ENCODE measurements around the gene FAM9B. TPM values are rescaled to one million over a fixed set of nuclear protein-coding genes. Genes with fewer than 3 reads are reported as not detected.

The FAM9B gene
- total RNA-seq, 1 experiment from 2014 or later, result 0.07 TPM

DNA sequence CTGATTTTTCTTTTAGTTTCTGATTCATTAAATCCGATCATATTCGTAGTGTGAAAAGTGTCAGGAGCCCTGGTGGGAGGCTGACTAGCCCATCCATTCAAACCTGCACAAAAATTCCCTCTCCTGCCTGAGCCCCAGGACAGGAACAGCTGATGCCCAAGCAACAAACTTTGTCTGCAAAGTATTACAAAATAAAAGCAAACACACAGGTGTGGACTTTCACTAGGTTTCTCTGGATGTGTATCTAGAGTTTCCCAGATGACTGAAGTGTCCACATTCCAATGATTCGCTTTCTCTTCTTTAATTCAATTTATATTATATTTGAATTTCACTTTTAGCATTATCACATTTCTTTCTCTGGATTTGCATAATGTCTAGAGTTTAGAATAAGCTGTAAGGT lies 18.2 kb upstream of the FAM9B start:
- Histone ChIP-seq H3K27me3 (ENCODE audit: low read length) (no peaks in the 10 kb centered on the region), H3K36me3 (ENCODE audit: low read depth, low read length) (no peaks in the 10 kb centered on the region), H3K9me3 (ENCODE audit: low read length) (no peaks in the 10 kb centered on the region), H2AFZ (ENCODE audit: low read length) (no peak overlapping the region), H3F3A (ENCODE audit: low read length, unreplicated experiment) (no peaks in the 10 kb centered on the region), H3K9me2 (replicated peaks; ENCODE audit: low read length) (no peaks in the 10 kb centered on the region), H3K9ac (ENCODE audit: low read length) (no peak overlapping the region), H3K79me2 (ENCODE audit: low read length) (no peaks in the 10 kb centered on the region), H4K20me1 (ENCODE audit: low read length) (no peaks in the 10 kb centered on the region), H3K4me1 (ENCODE audit: insufficient read depth, low read length) (no peaks in the 10 kb centered on the region), H3K4me2 (ENCODE audit: low read length) (no peak overlapping the region), H3K4me3 (ENCODE audit: low read length) (no peak overlapping the region), H3K27ac (ENCODE audit: low read length) (no peak overlapping the region)
- ChIA-PET CTCF (no interaction called here), POLR2A (ENCODE audit: unreplicated experiment) (interaction anchor here (0.6 kb wide), 1 partner anchor 208 kb away, joined by 3 read pairs; no protein-coding TSS in a partner anchor)
- DNase-seq, result no peak
- no TSS peak for BruUV-seq (replicated peaks)
- intact Hi-C loops (cut with micrococcal nuclease), result no loop called here
- TF ChIP-seq, protein P1, sequence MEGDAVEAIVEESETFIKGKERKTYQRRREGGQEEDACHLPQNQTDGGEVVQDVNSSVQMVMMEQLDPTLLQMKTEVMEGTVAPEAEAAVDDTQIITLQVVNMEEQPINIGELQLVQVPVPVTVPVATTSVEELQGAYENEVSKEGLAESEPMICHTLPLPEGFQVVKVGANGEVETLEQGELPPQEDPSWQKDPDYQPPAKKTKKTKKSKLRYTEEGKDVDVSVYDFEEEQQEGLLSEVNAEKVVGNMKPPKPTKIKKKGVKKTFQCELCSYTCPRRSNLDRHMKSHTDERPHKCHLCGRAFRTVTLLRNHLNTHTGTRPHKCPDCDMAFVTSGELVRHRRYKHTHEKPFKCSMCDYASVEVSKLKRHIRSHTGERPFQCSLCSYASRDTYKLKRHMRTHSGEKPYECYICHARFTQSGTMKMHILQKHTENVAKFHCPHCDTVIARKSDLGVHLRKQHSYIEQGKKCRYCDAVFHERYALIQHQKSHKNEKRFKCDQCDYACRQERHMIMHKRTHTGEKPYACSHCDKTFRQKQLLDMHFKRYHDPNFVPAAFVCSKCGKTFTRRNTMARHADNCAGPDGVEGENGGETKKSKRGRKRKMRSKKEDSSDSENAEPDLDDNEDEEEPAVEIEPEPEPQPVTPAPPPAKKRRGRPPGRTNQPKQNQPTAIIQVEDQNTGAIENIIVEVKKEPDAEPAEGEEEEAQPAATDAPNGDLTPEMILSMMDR (conservative IDR thresholded peaks at IDR 0.05; ENCODE audit: low read depth, low read length), result no peak
- TF ChIP-seq EZH2 (IDR thresholded peaks at IDR 0.05; ENCODE audit: low read length, unreplicated experiment) (no peak), EZH2phosphoT487 (IDR thresholded peaks at IDR 0.05; ENCODE audit: borderline replicate concordance, low read length) (no peak)
- ATAC-seq, result no peak

DNA sequence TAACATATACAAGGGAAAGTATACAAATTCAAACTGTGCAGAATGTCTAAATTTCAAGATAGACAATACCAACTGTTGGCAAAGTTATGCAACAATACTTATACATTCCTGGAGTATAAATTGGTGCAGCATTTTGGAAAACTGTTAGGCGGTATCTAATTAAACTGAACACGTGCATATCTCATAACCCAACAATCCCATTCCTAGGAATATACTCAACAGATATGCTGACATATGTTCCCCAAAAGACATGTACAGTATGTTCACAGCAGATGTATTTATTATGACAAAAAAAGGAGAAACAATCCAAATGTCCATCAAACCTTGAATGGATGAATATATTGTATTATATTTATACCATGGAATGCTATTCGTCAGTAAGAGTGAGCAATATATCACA lies 16.4 kb upstream of the FAM9B start:
- H3K9me2 ChIP-seq (replicated peaks; ENCODE audit: low read length), result no peaks in the 10 kb centered on the region
- H3K9ac ChIP-seq (ENCODE audit: low read length), result no peak overlapping the region
- no peak overlapping the region for H3K27ac ChIP-seq (ENCODE audit: low read length)
- no peaks in the 10 kb centered on the region for H3K79me2 ChIP-seq (ENCODE audit: low read length)
- TF ChIP-seq, protein P1 (conservative IDR thresholded peaks at IDR 0.05; ENCODE audit: low read depth, low read length), result no peak
- TF ChIP-seq EZH2phosphoT487 (IDR thresholded peaks at IDR 0.05; ENCODE audit: borderline replicate concordance, low read length) (no peak), EZH2 (IDR thresholded peaks at IDR 0.05; ENCODE audit: low read length, unreplicated experiment) (no peak)
- H3K9me3 ChIP-seq (ENCODE audit: low read length), result no peaks in the 10 kb centered on the region
- H3K4me1 ChIP-seq (ENCODE audit: insufficient read depth, low read length), result no peaks in the 10 kb centered on the region
- no peaks in the 10 kb centered on the region for H4K20me1 ChIP-seq (ENCODE audit: low read length)
- no peak for ATAC-seq
- ChIA-PET POLR2A (ENCODE audit: unreplicated experiment) (no interaction called here), CTCF (no interaction called here)
- H3K36me3 ChIP-seq (ENCODE audit: low read depth, low read length), result no peaks in the 10 kb centered on the region
- H3K27me3 ChIP-seq (ENCODE audit: low read length), result no peaks in the 10 kb centered on the region
- H3F3A ChIP-seq (ENCODE audit: low read length, unreplicated experiment), result no peaks in the 10 kb centered on the region
- no peak overlapping the region for H2AFZ ChIP-seq (ENCODE audit: low read length)
- no peak overlapping the region for H3K4me2 ChIP-seq (ENCODE audit: low read length)
- no peak overlapping the region for H3K4me3 ChIP-seq (ENCODE audit: low read length)
- DNase-seq, result no peak
- no TSS peak for BruUV-seq (replicated peaks)
- intact Hi-C loops (cut with micrococcal nuclease), result no loop called here

DNA sequence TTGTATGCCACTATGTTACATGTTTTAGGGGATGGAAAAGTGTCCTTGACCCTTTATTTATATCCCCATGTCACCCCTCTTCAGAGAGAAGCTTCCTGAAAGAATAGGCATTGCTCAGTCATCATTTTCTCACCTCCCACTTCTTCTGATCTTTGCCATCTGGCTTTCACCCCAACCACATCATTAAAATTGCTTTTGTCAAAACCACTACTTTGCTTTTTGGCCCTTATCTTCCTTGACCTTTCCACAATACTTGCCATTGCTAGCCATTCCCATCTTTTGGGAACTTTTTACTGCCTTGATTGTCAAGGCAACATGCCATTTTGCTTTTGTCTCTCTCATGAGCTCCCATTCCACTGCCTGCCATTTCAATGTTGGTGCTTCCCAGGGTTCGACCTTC lies 14.9 kb upstream of the FAM9B start:
- DNase-seq (no peak), ATAC-seq (no peak)
- no peak overlapping the region for H3K27ac ChIP-seq (ENCODE audit: low read length)
- H3K4me2 ChIP-seq (ENCODE audit: low read length), result no peak overlapping the region
- no peaks in the 10 kb centered on the region for H3K4me1 ChIP-seq (ENCODE audit: insufficient read depth, low read length)
- no peaks in the 10 kb centered on the region for H3K9me2 ChIP-seq (replicated peaks; ENCODE audit: low read length)
- H3K4me3 ChIP-seq (ENCODE audit: low read length), result no peak overlapping the region
- intact Hi-C loops (cut with micrococcal nuclease), result no loop called here
- H3K27me3 ChIP-seq (ENCODE audit: low read length), result no peaks in the 10 kb centered on the region
- H4K20me1 ChIP-seq (ENCODE audit: low read length), result no peaks in the 10 kb centered on the region
- H3K9me3 ChIP-seq (ENCODE audit: low read length), result no peaks in the 10 kb centered on the region
- H3K79me2 ChIP-seq (ENCODE audit: low read length), result no peaks in the 10 kb centered on the region
- POLR2A ChIA-PET (ENCODE audit: unreplicated experiment), result no interaction called here
- CTCF ChIA-PET, result no interaction called here
- TF ChIP-seq, protein P1 (conservative IDR thresholded peaks at IDR 0.05; ENCODE audit: low read depth, low read length), result no peak
- TF ChIP-seq EZH2 (IDR thresholded peaks at IDR 0.05; ENCODE audit: low read length, unreplicated experiment) (no peak), EZH2phosphoT487 (IDR thresholded peaks at IDR 0.05; ENCODE audit: borderline replicate concordance, low read length) (no peak)
- H3F3A ChIP-seq (ENCODE audit: low read length, unreplicated experiment), result no peaks in the 10 kb centered on the region
- no peaks in the 10 kb centered on the region for H3K36me3 ChIP-seq (ENCODE audit: low read depth, low read length)
- H2AFZ ChIP-seq (ENCODE audit: low read length), result no peak overlapping the region
- BruUV-seq (replicated peaks), result no TSS peak
- H3K9ac ChIP-seq (ENCODE audit: low read length), result no peak overlapping the region
